A673 (cell line): ENCODE results near the gene ADGRL1. TPM values are rescaled to one million over a fixed set of nuclear protein-coding genes. Genes with fewer than 3 reads are reported as not detected.

Experiments
- BruUV-seq: library from RNA; stranded (reverse); fragments of 400-500 nt; replicated peaks from 2 replicates; lab custom pipeline; 2021; lab: Mats Ljungman, UMichigan
- CTCF ChIA-PET: fragments of 300-600 bp; sonication (Branson Sonifier 250); formaldehyde crosslinking; loops from one replicate; lab custom pipeline; 2022; ENCODE audit warnings: antibody characterized with exemption; lab: Charles Lee
- POLR2A ChIA-PET: fragments of 300-600 bp; sonication (Branson Sonifier 250); formaldehyde crosslinking; loops from one replicate; lab custom pipeline; 2022; ENCODE audit warnings: antibody characterized with exemption; ENCODE audit not compliant: low non-redundant PET; lab: Charles Lee
- DNase-seq: peaks from one replicate; pipeline ENCODE4 v3.0.0-alpha.2; 2015; ENCODE audit warnings: low spot score
- H3K27ac ChIP-seq: fragments of 200-600 bp; sonication (generic); 2 replicates; pipeline ENCODE4 v1.5.1; 2016; ENCODE audit warnings: mixed run types, low read depth, mild to moderate bottlenecking, mixed read lengths, antibody characterized with exemption, low read length; ENCODE audit not compliant: poor library complexity, severe bottlenecking
- H3K27me3 ChIP-seq: fragments of 200-600 bp; sonication (generic); replicated peaks from 2 replicates; pipeline ENCODE4 v1.6.1; 2017; ENCODE audit warnings: mixed run types, low read depth, mild to moderate bottlenecking, mixed read lengths, antibody characterized with exemption, low read length; ENCODE audit not compliant: insufficient read depth, poor library complexity
- H3K36me3 ChIP-seq: fragments of 200-600 bp; sonication (generic); 2 replicates; pipeline ENCODE4 v1.6.1; 2016; ENCODE audit warnings: mixed run types, mild to moderate bottlenecking, mixed read lengths, antibody characterized with exemption, low read length; ENCODE audit not compliant: insufficient read depth, poor library complexity, severe bottlenecking
- H3K4me1 ChIP-seq: fragments of 200-600 bp; sonication (generic); 2 replicates; pipeline ENCODE4 v1.6.1; 2017; ENCODE audit warnings: mixed run types, mild to moderate bottlenecking, mixed read lengths, antibody characterized with exemption, low read length; ENCODE audit not compliant: insufficient read depth, poor library complexity, severe bottlenecking
- H3K4me3 ChIP-seq: fragments of 200-600 bp; sonication (generic); 2 replicates; pipeline ENCODE4 v1.5.1; 2016; ENCODE audit warnings: low read depth, mixed run types, mild to moderate bottlenecking, mixed read lengths, low read length; ENCODE audit not compliant: poor library complexity, severe bottlenecking
- H3K9me3 ChIP-seq: fragments of 200-600 bp; sonication (generic); 2 replicates; pipeline ENCODE4 v1.6.1; 2016; ENCODE audit warnings: mixed run types, low read depth, mild to moderate bottlenecking, mixed read lengths, antibody characterized with exemption, low read length; ENCODE audit not compliant: poor library complexity, severe bottlenecking
- CTCF ChIP-seq: fragments of 300-800, 200-600 bp; sonication (generic); conservative IDR thresholded peaks from 2 replicates; pipeline ENCODE4 v1.5.1; 2017; ENCODE audit warnings: low read depth, mild to moderate bottlenecking, antibody characterized with exemption, low read length, moderate library complexity, mixed read lengths
- EZH2 ChIP-seq: fragments of 200-600 bp; sonication (generic); IDR thresholded peaks from 2 replicates; pipeline ENCODE4 v1.6.1; 2017; ENCODE audit warnings: borderline replicate concordance, low read depth, mild to moderate bottlenecking, mixed read lengths, antibody characterized with exemption, low read length; ENCODE audit not compliant: poor library complexity, severe bottlenecking
- intact Hi-C: fragments of 100-400 bp; cut with micrococcal nuclease; formaldehyde crosslinking; loops from one replicate; pipeline ENCODE4 v1.10.0; 2022; ENCODE audit not compliant: unreplicated experiment
- total RNA-seq: library from RNA; stranded (reverse); gene quantifications from 2 replicates; pipeline ENCODE4 v1.2.3, GENCODE V29; 2021

The ADGRL1 gene
- total RNA-seq, 1 experiment from 2014 or later = 66.1 TPM

GRCh38 chr19:14122924-14123323 lies 83.0 kb downstream of the ADGRL1 start:
- CTCF ChIA-PET = no interaction called here
- TF ChIP-seq CTCF (no peak), EZH2 (no peak)
- no peak overlapping the region for H3K4me3 ChIP-seq
- no peak for DNase-seq
- peaks cover 15% of the 10 kb centered on the region for H3K36me3 ChIP-seq
- H3K27ac ChIP-seq = no peak overlapping the region
- peaks cover 6% of the 10 kb centered on the region for H3K4me1 ChIP-seq
- no peaks in the 10 kb centered on the region for H3K27me3 ChIP-seq
- no TSS peak for BruUV-seq
- no peaks in the 10 kb centered on the region for H3K9me3 ChIP-seq
- intact Hi-C loops = no loop called here
- POLR2A ChIA-PET = no interaction called here

GRCh38 chr19:14120497-14120780 lies 85.5 kb downstream of the ADGRL1 start:
- intact Hi-C loops = no loop called here
- no peaks in the 10 kb centered on the region for H3K27me3 ChIP-seq
- CTCF ChIA-PET = interaction anchor here (0.6 kb wide), 1 partner anchor 1348 kb away, joined by 8 read pairs; no protein-coding TSS in a partner anchor
- no peaks in the 10 kb centered on the region for H3K9me3 ChIP-seq
- POLR2A ChIA-PET = interaction anchor here (0.7 kb wide), 1 partner anchor 84 kb away, joined by 4 read pairs; no protein-coding TSS in a partner anchor
- peaks cover 10% of the 10 kb centered on the region for H3K4me1 ChIP-seq
- no peak overlapping the region for H3K4me3 ChIP-seq
- H3K36me3 ChIP-seq = peaks cover 9% of the 10 kb centered on the region
- no peak overlapping the region for H3K27ac ChIP-seq
- TF ChIP-seq EZH2 = no peak
- no peak for TF ChIP-seq CTCF
- DNase-seq = no peak
- BruUV-seq = no TSS peak

- Histone ChIP-seq H3K4me3 (no peak overlapping the region), H3K4me1 (peaks cover 10% of the 10 kb centered on the region), H3K9me3 (no peaks in the 10 kb centered on the region), H3K27ac (no peak overlapping the region), H3K27me3 (no peaks in the 10 kb centered on the region), H3K36me3 (peaks cover 6% of the 10 kb centered on the region)
- intact Hi-C loops = no loop called here
- ChIA-PET POLR2A (interaction anchor here (0.7 kb wide), 1 partner anchor 84 kb away, joined by 4 read pairs; no protein-coding TSS in a partner anchor), CTCF (no interaction called here)
- no peak for DNase-seq
- BruUV-seq = no TSS peak
- no peak for TF ChIP-seq EZH2
- TF ChIP-seq CTCF = no peak
Measured at GRCh38 chr19:14119644-14120496, 86.1 kb downstream of the ADGRL1 start.
